GM18505 (cell line): ENCODE data around the gene ZNF236.
"Not testable (repeated sequence)": the region's sequence is repeated elsewhere in the genome, so short reads cannot be mapped to it uniquely, and the experiment has no call there.

Source experiments
- ATAC-seq: cut with Tn5 transposase; IDR thresholded peaks from one replicate; pipeline ENCODE4 v1.9.1; 2021; ENCODE audit not compliant: unreplicated experiment
- POLR2A ChIP-seq: IDR thresholded peaks from 4 replicates; pipeline ENCODE4 v1.6.1; 2011; ENCODE audit warnings: borderline replicate concordance; ENCODE audit not compliant: insufficient read depth, insufficient read length; ENCODE audit errors: extremely low read depth

Gene ZNF236

DNA sequence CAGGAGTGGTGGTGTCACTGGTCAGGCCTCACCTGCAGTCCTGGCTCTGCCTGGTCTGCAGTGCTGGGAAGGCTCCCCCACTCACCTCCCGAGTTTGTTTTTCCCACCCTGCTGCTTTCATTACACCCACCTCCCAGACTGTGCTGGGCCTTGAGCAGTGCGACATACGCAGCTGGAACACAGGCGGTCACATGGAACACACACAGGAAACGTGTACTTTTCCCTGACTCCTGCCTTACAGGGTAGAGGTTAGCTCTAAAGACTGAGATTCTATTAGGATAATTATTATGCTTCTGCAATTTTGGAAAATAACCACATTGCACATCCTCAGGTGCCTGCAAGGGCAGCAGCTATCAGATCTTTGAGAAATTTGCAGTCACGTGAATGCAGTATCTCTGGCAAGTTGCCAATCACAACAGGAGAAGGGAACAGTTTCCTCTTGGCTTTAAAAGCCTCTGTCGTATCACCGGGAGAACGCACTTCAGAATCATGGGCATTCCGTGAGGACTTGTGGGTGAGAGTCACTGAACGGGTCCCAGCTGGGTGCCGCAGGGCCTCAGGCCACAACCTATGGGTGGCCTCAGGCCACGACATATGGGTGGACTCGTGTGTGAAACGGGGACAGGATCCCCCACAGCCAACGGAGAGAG is 136.5 kb downstream of the ZNF236 start:
- TF ChIP-seq POLR2A = no peak
- no peak for ATAC-seq

- no peak for ATAC-seq
- TF ChIP-seq POLR2A = no peak
Measured at GRCh38 chr18:76959605-76960004, 137.2 kb downstream of the ZNF236 start.

DNA sequence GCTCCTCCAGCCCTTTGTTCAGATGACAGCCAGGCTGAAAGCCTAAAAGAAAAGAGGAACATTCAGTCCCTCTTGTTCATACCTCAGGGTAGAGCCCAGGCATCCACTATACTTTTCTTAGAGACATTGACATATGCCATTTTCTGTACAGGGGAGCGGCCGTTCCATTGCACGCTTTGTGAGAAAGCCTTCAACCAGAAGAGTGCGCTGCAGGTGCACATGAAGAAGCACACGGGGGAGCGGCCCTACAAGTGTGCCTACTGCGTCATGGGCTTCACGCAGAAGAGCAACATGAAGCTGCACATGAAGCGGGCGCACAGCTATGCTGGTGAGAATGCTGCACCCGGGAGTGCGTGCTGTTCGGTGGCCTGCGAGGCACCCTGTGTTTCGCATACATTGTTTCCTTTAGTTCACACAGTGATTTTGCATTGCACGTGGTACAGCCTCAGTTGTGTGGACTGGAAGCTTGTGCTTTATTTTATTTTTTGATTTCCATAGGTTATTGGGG is 138.2 kb downstream of the ZNF236 start:
- no peak for TF ChIP-seq POLR2A
- no peak for ATAC-seq

- no peak for TF ChIP-seq POLR2A
- no peak for ATAC-seq
Measured at GRCh38 chr18:76962851-76963250, 140.5 kb downstream of the ZNF236 start.

- no peak for TF ChIP-seq POLR2A
- peak; percentile 43 for ATAC-seq
Measured at GRCh38 chr18:76963936-76964335, 141.6 kb downstream of the ZNF236 start.

DNA sequence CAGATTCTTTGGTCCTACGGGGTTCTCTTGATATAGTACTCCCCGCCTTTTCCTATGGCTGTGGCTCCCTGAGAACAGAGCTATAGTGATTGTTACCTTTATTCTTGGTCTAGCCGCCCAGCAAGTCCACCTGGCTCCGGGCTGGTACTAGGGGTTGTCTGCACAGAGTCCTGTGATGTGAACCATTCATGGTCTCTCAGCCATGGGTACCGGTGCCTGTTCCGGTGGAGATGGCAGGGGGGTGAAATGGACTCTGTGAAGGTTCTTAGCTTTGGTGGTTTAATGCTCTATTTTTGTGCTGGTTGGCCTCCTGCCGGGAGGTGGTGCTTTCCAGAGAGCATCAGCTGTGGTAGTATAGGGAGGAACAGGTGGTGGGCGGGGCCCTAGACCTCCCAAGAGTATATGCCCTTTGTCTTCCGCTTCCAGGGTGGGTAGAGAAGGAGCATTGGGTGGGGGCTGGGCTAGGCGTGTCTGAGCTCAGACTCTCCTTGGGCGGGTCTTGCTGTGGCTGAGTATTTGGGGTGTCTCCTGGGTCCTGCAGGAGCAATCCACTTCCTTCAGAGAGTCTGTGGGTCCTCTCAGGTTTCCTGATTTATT is 143.3 kb downstream of the ZNF236 start:
- ATAC-seq = peak; percentile 74

GRCh38 chr18:76967299-76967698 is 144.9 kb downstream of the ZNF236 start:
- not testable (repeated sequence) for ATAC-seq

- no peak for TF ChIP-seq POLR2A
- ATAC-seq = no peak
Measured at GRCh38 chr18:76967721-76968472, 145.5 kb downstream of the ZNF236 start.

GRCh38 chr18:76970770-76971559 is 148.6 kb downstream of the ZNF236 start:
- no peak for TF ChIP-seq POLR2A
- no peak for ATAC-seq

DNA sequence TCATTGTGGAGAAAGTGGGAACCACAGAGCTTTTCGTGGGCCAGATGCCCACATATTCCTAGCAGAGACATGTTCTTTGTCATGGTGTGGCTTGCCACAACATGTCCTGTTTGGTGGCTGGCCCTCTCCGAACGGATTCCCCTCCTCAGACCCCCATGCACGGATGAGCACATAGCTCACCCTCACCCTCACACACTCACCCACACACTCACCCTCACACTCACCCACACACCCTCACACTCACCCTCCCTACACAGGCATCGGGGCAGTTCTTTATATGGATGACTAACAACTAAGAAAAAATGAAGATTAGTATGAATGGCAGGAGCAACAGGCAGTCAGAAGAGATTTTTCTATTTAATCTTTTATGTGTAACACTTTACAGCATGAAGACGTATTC is 149.9 kb downstream of the ZNF236 start:
- no peak for ATAC-seq
- TF ChIP-seq POLR2A = no peak

DNA sequence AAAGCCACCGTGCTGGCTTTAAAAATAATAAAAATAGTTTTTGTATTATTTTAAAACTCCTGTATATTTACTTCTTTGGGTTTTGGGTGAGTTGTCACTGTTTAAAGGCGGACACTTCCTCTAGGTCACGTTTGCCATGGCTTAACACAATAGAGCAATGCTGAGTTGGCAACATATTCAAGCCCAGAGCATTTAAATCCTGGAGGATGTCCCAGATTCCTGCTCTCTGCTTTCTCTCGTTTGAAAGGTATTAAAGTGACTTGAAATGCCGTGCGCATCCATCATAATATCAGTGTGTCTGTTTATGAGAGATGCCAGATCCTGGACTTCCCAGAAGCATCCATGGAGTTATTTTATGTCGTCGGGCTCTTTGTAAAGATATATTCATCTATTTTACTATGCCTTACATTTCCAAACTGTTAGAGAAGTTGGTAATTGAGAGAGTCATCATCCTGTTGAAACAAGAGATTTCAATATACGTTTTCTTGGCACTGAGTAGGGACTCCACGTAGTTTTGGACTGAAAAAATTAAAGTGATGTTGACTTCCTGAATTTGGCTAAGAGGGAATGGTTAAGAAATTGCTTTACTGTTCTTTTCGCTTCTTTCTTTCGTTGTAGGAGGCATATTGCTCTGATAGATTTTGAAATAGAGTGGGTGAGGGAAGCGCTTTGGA is 150.6 kb downstream of the ZNF236 start:
- TF ChIP-seq POLR2A = no peak
- ATAC-seq = no peak

DNA sequence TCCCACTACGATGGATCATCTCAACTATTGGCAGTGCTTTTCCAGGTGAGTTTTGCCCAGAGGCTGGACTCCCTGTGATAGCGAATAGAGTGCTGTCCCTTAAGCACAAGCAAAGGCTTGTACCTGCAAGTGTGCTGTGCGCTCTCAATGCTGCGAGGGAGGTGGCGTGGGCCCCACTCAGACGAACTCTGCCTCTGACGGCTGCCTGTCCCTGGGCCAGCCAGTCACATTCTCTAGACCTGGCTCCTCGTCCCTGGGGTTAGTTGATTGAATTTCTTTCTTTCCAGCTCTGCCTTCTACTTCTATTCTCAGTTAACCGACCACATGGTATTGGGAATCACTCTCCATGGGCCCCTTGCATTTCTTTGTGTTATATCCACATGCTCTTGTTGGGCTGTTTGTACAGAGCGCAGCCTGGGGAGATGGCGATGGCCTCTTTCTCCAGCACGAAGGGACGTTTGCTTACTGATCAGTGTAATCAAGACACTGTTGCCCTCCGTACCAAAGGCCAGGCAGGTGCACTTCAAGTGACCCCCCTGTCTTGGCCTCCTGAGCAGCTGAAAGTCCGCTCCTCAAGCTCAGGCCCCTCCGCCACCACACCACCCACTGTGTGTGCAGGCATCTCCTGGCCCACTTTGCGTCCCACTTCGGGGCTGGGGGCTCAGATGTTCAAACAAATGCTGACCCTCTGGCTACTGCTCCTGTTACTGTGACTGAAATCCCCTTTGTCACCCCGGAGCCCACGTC is 151.3 kb downstream of the ZNF236 start:
- ATAC-seq = no peak
- TF ChIP-seq POLR2A = no peak
